Cardiac muscle cell (in vitro differentiated cells and primary cell): ENCODE results near the gene AGRN. TPM values are rescaled to one million over a fixed set of nuclear protein-coding genes. Genes with fewer than 3 reads are reported as not detected.

ENCODE experiments used
- DNase-seq, 2 donors: peaks; one replicate each; pipeline versions ENCODE4 v3.0.0 to v3.0.0-alpha.2; 2010 to 2017; ENCODE audit warnings: low read depth in 1 of 2, low spot score in 1 of 2
- H3K27ac ChIP-seq: fragments of 200-600 bp; sonication (generic); 2 replicates; pipeline ENCODE4 v1.5.1; 2016
- H3K27me3 ChIP-seq: fragments of 200-600 bp; sonication (generic); 2 replicates; pipeline ENCODE4 v1.6.0; 2016; ENCODE audit warnings: control low read depth
- H3K36me3 ChIP-seq: fragments of 200-600 bp; sonication (generic); 2 replicates; pipeline ENCODE4 v1.5.1; 2016; ENCODE audit warnings: control low read depth
- H3K4me1 ChIP-seq: fragments of 200-600 bp; sonication (generic); 2 replicates; pipeline ENCODE4 v1.8.1; 2017; ENCODE audit warnings: low read depth, mild to moderate bottlenecking, mixed run types
- H3K4me3 ChIP-seq: fragments of 200-600 bp; sonication (generic); 2 replicates; pipeline ENCODE4 v1.5.1; 2016; ENCODE audit warnings: mild to moderate bottlenecking
- H3K9me3 ChIP-seq: fragments of 200-600 bp; sonication (generic); 2 replicates; pipeline ENCODE4 v1.5.1; 2017; ENCODE audit warnings: low read depth, mild to moderate bottlenecking, control low read depth
- polyA plus RNA-seq: library from polyadenylated mRNA; unstranded; fragments of >200 nt; fragmentation: Nextera tagmentation; extraction: Ambion mirVana; gene quantifications from 2 replicates; pipeline ENCODE4 v1.2.1, GENCODE V29; 2016
- total RNA-seq: library from RNA; depleted of rRNA; stranded (reverse); fragments of >200 nt; gene quantifications from 2 replicates; pipeline ENCODE4 v1.2.3, GENCODE V29; 2016
- TF ChIP-seq, protein P1 (sequence below): IDR thresholded peaks from 2 replicates; pipeline ENCODE4 v1.5.1; 2012; ENCODE audit warnings: low read depth, mild to moderate bottlenecking, low read length

The AGRN gene
- total and polyA plus RNA-seq, 2 experiments from 2014 or later = 23.5 to 154 TPM

GRCh38 chr1:978069-978834 is 41.7 kb upstream of the AGRN start:
- DNase-seq = no peak
- TF ChIP-seq, protein P1, sequence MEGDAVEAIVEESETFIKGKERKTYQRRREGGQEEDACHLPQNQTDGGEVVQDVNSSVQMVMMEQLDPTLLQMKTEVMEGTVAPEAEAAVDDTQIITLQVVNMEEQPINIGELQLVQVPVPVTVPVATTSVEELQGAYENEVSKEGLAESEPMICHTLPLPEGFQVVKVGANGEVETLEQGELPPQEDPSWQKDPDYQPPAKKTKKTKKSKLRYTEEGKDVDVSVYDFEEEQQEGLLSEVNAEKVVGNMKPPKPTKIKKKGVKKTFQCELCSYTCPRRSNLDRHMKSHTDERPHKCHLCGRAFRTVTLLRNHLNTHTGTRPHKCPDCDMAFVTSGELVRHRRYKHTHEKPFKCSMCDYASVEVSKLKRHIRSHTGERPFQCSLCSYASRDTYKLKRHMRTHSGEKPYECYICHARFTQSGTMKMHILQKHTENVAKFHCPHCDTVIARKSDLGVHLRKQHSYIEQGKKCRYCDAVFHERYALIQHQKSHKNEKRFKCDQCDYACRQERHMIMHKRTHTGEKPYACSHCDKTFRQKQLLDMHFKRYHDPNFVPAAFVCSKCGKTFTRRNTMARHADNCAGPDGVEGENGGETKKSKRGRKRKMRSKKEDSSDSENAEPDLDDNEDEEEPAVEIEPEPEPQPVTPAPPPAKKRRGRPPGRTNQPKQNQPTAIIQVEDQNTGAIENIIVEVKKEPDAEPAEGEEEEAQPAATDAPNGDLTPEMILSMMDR = no peak
- Histone ChIP-seq H3K4me1 (peaks cover 3% of the 10 kb centered on the region), H3K36me3 (no peaks in the 10 kb centered on the region), H3K4me3 (no peak overlapping the region), H3K9me3 (no peaks in the 10 kb centered on the region), H3K27ac (no peak overlapping the region), H3K27me3 (peaks cover 31% of the 10 kb centered on the region)

GRCh38 chr1:978835-979743 is 40.8 kb upstream of the AGRN start:
- Histone ChIP-seq H3K36me3 (no peaks in the 10 kb centered on the region), H3K27ac (no peak overlapping the region), H3K4me3 (no peak overlapping the region), H3K4me1 (peaks cover 3% of the 10 kb centered on the region), H3K9me3 (no peaks in the 10 kb centered on the region), H3K27me3 (peaks cover 30% of the 10 kb centered on the region)
- no peak for DNase-seq
- TF ChIP-seq, protein P1 = no peak

DNA sequence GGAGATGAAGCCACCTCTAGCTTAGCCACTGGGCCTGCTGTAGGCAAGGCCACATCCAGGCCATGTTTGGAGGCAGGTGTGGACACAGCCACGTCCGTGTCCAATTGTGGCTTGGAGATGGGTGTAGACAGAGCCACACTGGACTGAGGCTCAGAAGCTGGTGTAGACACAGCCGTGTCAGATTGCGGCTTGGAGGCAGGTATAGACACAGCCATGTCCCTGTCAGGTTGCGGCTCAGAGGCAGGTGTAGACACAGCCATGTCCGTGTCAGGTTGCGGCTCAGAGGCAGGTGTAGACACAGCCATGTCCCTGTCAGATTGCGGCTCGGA is 40.2 kb upstream of the AGRN start:
- TF ChIP-seq, protein P1 = no peak
- no peak for DNase-seq
- no peak overlapping the region for H3K4me3 ChIP-seq
- H3K27ac ChIP-seq = no peak overlapping the region
- H3K9me3 ChIP-seq = no peaks in the 10 kb centered on the region
- H3K27me3 ChIP-seq = peaks cover 26% of the 10 kb centered on the region
- no peaks in the 10 kb centered on the region for H3K36me3 ChIP-seq
- H3K4me1 ChIP-seq = peaks cover 3% of the 10 kb centered on the region

DNA sequence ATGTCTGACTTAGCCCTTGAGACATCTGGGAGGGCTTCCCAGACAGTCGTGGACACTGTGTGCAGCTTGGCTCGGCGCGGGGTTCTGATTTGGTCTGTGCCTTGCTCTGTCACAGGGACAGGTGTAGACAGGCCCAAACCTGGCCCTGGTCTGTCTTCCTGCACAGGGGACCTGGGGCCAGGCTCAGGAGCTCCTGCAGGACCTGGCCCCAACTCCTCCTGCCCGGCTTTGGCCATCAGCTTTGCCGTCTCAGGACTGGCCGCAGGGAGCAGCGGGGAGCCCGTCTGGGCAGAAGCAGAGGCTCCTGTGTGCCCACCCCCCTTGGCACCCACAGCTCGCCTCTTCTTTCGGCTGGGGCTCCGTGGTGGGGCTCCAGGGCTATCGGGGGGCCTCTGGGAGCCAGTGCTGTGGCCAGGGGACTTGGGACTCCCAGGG is 39.8 kb upstream of the AGRN start:
- DNase-seq = no peak
- peaks cover 28% of the 10 kb centered on the region for H3K27me3 ChIP-seq
- peaks cover 3% of the 10 kb centered on the region for H3K4me1 ChIP-seq
- no peak overlapping the region for H3K4me3 ChIP-seq
- H3K27ac ChIP-seq = no peak overlapping the region
- TF ChIP-seq, protein P1 = no peak
- no peaks in the 10 kb centered on the region for H3K9me3 ChIP-seq
- no peaks in the 10 kb centered on the region for H3K36me3 ChIP-seq

DNA sequence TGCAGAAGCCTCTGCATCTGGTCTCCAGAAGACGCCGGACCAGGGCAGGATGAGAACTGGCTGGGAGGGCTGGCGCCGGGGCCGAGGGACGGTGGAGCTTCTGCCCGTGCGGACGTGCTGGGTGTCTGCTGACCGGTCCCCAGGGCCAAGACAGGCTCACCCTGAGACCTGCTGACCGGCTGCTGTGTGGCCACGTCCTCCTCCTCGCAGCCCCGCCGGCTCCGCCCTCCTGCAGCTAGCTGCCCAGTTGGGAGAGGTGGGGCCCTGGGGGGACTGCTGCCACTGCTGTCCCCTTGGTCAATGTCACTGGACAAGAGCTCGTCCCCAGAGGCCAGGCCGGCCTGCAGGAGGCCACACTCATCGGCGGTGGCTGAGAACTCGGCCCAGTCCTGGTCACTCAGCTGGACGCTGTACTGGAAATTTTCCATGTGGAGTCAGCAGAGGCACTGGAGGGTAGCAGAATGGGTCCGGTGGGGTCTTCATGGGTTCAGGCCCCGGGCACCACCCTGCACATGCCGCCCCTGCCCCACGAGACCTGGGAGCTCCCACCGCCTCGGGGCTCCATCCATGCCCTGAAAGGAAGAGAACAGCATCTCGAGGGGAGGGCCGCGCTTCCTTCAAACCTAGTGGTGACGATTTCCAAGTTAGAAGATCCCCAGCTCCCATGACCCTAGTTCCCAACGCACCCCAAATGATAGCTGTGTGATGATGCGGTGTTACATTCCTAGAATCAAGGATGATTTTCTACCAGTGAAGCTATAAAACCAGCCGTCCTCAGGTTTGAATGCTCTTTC is 39.1 kb upstream of the AGRN start:
- TF ChIP-seq, protein P1 = no peak
- H3K27ac ChIP-seq = no peak overlapping the region
- no peak for DNase-seq

More for the DNA sequence above, 39.1 kb upstream of the AGRN start:
- Histone ChIP-seq H3K36me3 (no peaks in the 10 kb centered on the region), H3K9me3 (no peaks in the 10 kb centered on the region), H3K27me3 (peaks cover 28% of the 10 kb centered on the region), H3K4me3 (no peak overlapping the region), H3K4me1 (peaks cover 3% of the 10 kb centered on the region)
